Transverse colon (tissue), 4 donors: ENCODE results near the gene CADPS. TPM values are rescaled to one million over a fixed set of nuclear protein-coding genes. Genes with fewer than 3 reads are reported as not detected.

Experiments
- DNase-seq: peaks from one replicate; pipeline ENCODE4 v3.0.0-alpha.2; 2019
- H3K27ac ChIP-seq, 4 donors: fragments of 200-600 bp; sonication (generic); 2 replicates each; pipeline ENCODE4 v1.5.1; 2016 to 2018; ENCODE audit warnings: inconsistent platforms in 4 of 4
- H3K27me3 ChIP-seq: fragments of 200-600 bp; sonication (generic); 2 replicates; pipeline ENCODE4 v1.5.1; 2017; ENCODE audit warnings: inconsistent platforms
- H3K36me3 ChIP-seq, 4 donors: fragments of 200-600 bp; sonication (generic); 2 replicates each; pipeline ENCODE4 v1.5.1; 2017 to 2019; ENCODE audit warnings: inconsistent platforms in 4 of 4
- H3K4me1 ChIP-seq, 4 donors: fragments of 200-600 bp; sonication (generic); 2 replicates each; pipeline ENCODE4 v1.5.1; 2017 to 2020; ENCODE audit warnings: inconsistent platforms in 4 of 4
- H3K4me3 ChIP-seq, 4 donors: fragments of 200-600 bp; sonication (generic); 1 replicate in 1 of 4; 2 replicates in 3 of 4; pipeline versions ENCODE4 v1.5.1 to v1.6.1; 2017 to 2019; ENCODE audit warnings: inconsistent platforms in 4 of 4
- H3K9me3 ChIP-seq, 2 donors: fragments of 200-600 bp; sonication (generic); 2 replicates each; pipeline ENCODE4 v1.5.1; 2017 to 2019; ENCODE audit warnings: inconsistent platforms in 2 of 2
- CTCF ChIP-seq, 5 experiments: fragments of 200-600 bp in 3 of 5; fragments of 450-650 bp in 2 of 5; sonication (generic) in 3 of 5; IDR thresholded peaks; 1 replicate in 2 of 5; 2 replicates in 3 of 5; pipeline ENCODE4 v1.5.1; 2016 to 2017; ENCODE audit warnings: antibody characterized with exemption in 5 of 5, inconsistent platforms in 3 of 5, mild to moderate bottlenecking in 2 of 5, moderate library complexity in 1 of 5
- EP300 ChIP-seq: sonication (generic); formaldehyde crosslinking; IDR thresholded peaks from one replicate; pipeline ENCODE4 v1.6.1; 2017; ENCODE audit warnings: antibody characterized with exemption, low read depth
- POLR2A ChIP-seq: fragments of 450-650 bp; IDR thresholded peaks from one replicate; pipeline ENCODE4 v1.6.1; 2016; ENCODE audit warnings: antibody characterized with exemption, mild to moderate bottlenecking, moderate library complexity
- POLR2AphosphoS5 ChIP-seq, 3 donors: sonication (generic); formaldehyde crosslinking; IDR thresholded peaks; one replicate each; pipeline ENCODE4 v1.6.1; 2016; ENCODE audit warnings: antibody characterized with exemption in 3 of 3
- WGBS, 2 donors: methylation state at CpG; one replicate each; pipeline ENCODE4 v1.1.5; 2018; ENCODE audit warnings: low coverage in 1 of 2; 5-methylcytosine and 5-hydroxymethylcytosine counted together
- in situ Hi-C, 4 donors: fragments of 200-750 bp; cut with MboI; loops; one replicate each; pipeline versions ENCODE4 v1.15.0 to v1.15.1; 2017; ENCODE audit warnings: low sequenced_read_pairs in 3 of 4, low pct_ligation_motif_present in 1 of 4, low pct_unique_long_range_greater_than_20kb in 1 of 4
- intact Hi-C: fragments of 100-400 bp; cut with DNase I; formaldehyde crosslinking; loops from one replicate; pipeline ENCODE4 v1.15.1; 2023; ENCODE audit warnings: low total_unique reads
- total RNA-seq, 4 donors: library from RNA; depleted of rRNA; stranded (reverse); fragments of >200 nt; gene quantifications; one replicate each; pipeline ENCODE4 v1.1.0, GENCODE V29; 2016

Gene CADPS
- total RNA-seq, 4 donors from 2014 or later: 1.9 to 22.7 (median 8.9) TPM

- no peak for TF ChIP-seq CTCF (IDR thresholded peaks at IDR 0.05)
- no peak for TF ChIP-seq POLR2A
- TF ChIP-seq EP300: no peak
- no peak for TF ChIP-seq POLR2AphosphoS5 (IDR thresholded peaks at IDR 0.05)
- 0 to 7% methylated on average over 2 to 28 of the region's 28 CpGs for WGBS, 2 donors
- Histone ChIP-seq H3K4me3 (peak within 1 kb of the TSS in 1 of 4 donors; percentile 26), H3K36me3 (no peaks in the 10 kb centered on the region), H3K9me3 (no peaks in the 10 kb centered on the region), H3K27me3 (peaks cover 100% of the 10 kb centered on the region), H3K4me1 (peaks cover 0 to 33% (median 5%) of the 10 kb centered on the region in 4 donors), H3K27ac (no peak within 1 kb of the TSS)
- no peak for DNase-seq
- intact Hi-C loops (no loop called here), in situ Hi-C loops (no loop called here)
These were observed 502.0 kb downstream of the CADPS start, which contains the start of gene FEZF2 for GRCh38 chr3:62373215-62373614. Gene FEZF2 (minus strand): TSS chr3:62373550. CDS start chr3:62372868, 682 bp downstream.

DNA sequence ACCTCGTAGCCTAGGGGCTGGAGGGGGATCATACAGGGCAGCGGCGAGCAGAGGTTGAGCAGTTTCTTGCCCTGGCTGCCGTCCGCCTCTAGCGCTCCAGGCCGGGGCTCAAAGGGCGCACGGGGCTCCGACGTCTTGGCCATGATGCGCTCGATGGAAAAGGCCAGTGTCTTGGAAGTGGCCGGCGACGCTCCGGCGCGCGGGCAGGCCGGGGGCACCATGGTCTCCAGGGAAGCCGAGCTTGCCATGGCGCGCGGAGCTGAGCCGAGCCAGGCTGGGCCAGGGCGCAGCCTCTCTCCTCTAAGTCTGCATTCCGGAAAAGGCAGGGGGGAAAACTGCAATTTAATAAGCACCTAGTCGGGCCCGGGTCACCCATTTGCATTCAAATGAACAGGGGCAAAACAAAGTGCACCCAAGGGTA is 502.6 kb downstream of the CADPS start:
- 3% methylated on average over 25 of the region's 30 CpGs; no CpG with 5 or more reads in 1 of the 2 donors for WGBS, 2 donors
- peaks cover 0 to 32% (median 5%) of the 10 kb centered on the region in 4 donors for H3K4me1 ChIP-seq
- H3K27me3 ChIP-seq: peaks cover 100% of the 10 kb centered on the region
- H3K27ac ChIP-seq: no peak overlapping the region
- no peak for DNase-seq
- TF ChIP-seq POLR2A (no peak), CTCF (IDR thresholded peaks at IDR 0.05) (no peak), POLR2AphosphoS5 (IDR thresholded peaks at IDR 0.05) (no peak), EP300 (no peak)
- intact Hi-C loops (no loop called here), in situ Hi-C loops (no loop called here)
- H3K4me3 ChIP-seq: no peak overlapping the region
- H3K36me3 ChIP-seq: no peaks in the 10 kb centered on the region
- no peaks in the 10 kb centered on the region for H3K9me3 ChIP-seq

DNA sequence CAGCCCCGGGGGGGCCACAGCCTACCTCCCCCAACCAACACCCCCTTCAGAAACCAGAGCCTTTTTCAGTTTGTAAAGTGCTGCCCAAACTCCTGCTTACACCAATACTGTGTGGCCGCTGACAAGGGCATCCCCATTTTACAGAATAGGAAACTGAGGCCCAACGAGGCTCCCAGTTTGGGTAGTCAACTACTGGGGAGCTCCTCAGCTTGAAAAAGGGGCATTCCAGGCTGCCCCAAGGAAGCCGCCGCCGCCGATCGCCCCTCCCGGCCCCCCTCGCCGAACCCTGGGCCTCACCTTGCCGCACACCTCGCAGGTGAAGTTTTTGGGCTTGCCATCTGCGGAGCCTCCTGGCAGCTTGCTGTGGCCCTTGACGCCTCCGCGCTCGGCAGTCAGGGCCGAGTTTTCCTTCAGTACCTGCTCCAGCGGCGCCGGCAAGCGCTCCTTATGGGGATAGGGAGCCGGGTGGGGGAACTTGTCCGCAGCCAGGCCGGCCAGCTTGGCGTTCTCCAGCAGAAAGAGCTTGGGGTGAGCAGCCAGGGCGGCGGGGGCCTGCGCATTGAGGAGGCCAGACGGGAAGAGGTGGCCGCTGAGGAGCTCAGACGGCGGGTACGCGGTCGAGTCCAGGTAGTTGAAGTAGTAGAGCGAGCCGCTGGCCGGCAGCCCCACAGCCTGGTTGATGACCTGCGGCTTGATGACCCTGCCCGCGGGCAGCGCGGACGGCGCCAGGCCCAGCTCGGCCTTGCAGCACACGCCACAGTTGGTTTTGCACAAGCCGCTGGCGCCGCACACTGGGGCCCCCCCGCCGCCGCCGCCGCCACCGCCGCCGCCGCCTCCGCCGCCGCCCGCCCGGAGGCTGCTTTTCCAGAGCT is 503.3 kb downstream of the CADPS start:
- Histone ChIP-seq H3K9me3 (no peaks in the 10 kb centered on the region), H3K4me3 (peak overlapping the region in 1 of 4 donors; percentile 14), H3K36me3 (no peaks in the 10 kb centered on the region), H3K27ac (no peak overlapping the region), H3K27me3 (peaks cover 100% of the 10 kb centered on the region), H3K4me1 (peaks cover 0 to 32% (median 5%) of the 10 kb centered on the region in 4 donors)
- TF ChIP-seq CTCF (IDR thresholded peaks at IDR 0.05): no peak
- no peak for TF ChIP-seq POLR2A
- no peak for TF ChIP-seq EP300
- TF ChIP-seq POLR2AphosphoS5 (IDR thresholded peaks at IDR 0.05): no peak
- intact Hi-C loops (no loop called here), in situ Hi-C loops (no loop called here)
- WGBS, 2 donors: 0 to 15% methylated on average over 1 to 37 of the region's 66 CpGs
- DNase-seq: no peak

DNA sequence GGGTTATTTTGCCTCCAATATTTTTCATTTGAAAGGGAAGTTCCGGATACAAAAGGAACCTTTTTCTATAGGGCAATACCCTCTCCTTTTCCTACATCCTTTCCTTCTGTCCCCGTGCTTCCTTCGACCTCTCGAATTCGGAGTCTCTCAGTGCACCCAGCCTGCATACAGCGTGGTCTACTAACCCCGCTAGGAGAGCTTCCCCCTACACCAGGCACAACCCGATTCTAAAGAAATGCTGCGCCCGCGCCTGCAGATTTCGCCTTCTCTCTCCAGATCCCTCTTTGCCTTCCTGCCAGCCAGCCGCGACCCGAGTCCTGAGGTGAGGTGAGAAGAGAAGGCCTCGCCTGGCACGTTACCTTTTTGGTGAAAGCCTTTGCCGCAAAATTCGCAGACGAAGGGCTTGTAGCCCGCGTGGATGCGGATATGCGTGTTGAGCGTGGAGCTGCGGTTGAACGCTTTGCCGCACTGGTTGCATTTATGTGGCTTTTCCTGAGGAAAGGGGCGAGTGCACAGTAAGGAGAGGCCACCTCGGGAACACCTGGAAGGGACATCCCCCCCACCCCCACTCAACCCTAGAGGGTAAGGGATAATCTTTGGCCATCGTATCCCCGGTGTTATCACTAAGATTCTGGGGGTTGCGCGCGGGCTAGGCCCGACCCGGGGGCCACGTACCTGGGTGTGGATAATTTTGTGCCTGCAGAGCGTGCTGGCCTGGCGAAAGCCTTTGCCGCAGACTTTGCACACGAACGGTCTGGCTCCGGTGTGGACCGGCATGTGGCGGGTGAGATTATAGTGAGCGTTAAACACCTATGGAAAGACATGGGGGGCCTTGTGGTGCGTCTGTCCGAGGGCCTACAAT is 504.1 kb downstream of the CADPS start:
- no peak overlapping the region for H3K27ac ChIP-seq
- H3K9me3 ChIP-seq: no peaks in the 10 kb centered on the region
- peaks cover 100% of the 10 kb centered on the region for H3K27me3 ChIP-seq
- no peak for TF ChIP-seq POLR2AphosphoS5 (IDR thresholded peaks at IDR 0.05)
- no peak for TF ChIP-seq POLR2A
- TF ChIP-seq CTCF (IDR thresholded peaks at IDR 0.05): no peak
- TF ChIP-seq EP300: no peak
- in situ Hi-C loops (no loop called here), intact Hi-C loops (no loop called here)
- no peaks in the 10 kb centered on the region for H3K36me3 ChIP-seq
- H3K4me3 ChIP-seq: no peak overlapping the region
- H3K4me1 ChIP-seq: peaks cover 0 to 32% (median 5%) of the 10 kb centered on the region in 4 donors
- 24% methylated on average over 48 of the region's 49 CpGs; no CpG with 5 or more reads in 1 of the 2 donors for WGBS, 2 donors
- no peak for DNase-seq
